Measurements from ENCODE around the gene SLC13A2.

DNA sequence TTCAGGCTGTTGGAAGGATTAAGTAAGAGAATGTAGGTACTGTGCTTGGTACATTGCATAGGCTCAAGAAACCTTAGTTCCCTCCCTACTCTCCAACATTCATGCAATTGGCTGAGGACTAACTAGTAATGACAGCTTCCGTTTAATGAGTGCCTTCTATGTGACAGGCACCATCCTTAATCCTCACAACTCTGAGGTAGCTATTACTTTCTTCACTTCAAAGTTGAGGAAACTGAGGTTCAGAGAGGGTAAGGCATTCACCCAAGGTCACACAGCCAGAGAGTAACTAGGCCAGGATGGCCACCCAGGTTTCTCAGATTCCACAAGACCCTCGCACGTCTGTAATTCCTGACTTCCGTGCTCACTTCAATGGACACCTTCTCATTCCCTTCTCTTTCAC is 56.8 kb downstream of the SLC13A2 start:
- TF ChIP-seq, protein P1, sequence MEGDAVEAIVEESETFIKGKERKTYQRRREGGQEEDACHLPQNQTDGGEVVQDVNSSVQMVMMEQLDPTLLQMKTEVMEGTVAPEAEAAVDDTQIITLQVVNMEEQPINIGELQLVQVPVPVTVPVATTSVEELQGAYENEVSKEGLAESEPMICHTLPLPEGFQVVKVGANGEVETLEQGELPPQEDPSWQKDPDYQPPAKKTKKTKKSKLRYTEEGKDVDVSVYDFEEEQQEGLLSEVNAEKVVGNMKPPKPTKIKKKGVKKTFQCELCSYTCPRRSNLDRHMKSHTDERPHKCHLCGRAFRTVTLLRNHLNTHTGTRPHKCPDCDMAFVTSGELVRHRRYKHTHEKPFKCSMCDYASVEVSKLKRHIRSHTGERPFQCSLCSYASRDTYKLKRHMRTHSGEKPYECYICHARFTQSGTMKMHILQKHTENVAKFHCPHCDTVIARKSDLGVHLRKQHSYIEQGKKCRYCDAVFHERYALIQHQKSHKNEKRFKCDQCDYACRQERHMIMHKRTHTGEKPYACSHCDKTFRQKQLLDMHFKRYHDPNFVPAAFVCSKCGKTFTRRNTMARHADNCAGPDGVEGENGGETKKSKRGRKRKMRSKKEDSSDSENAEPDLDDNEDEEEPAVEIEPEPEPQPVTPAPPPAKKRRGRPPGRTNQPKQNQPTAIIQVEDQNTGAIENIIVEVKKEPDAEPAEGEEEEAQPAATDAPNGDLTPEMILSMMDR (IDR thresholded peaks at IDR 0.05), result no peak
- TF ChIP-seq POLR2A (IDR thresholded peaks at IDR 0.05), result no peak

All from adrenal gland (tissue), 5 donors.